Stimulated activated memory B cell treated with anti-CD40 and anti-IgM and Interleukin-4, amounts not matched to agents 10 μg/mL and 1 μg/mL and 100 μg/mL, for 72 hours (primary cell): ENCODE results near the gene SDC3.

Source experiments
- ATAC-seq: fragments of 150-1000 bp; cut with Tn5 transposase; 2 replicates; pipeline ENCODE4 v1.10.0; 2021
- H3K27ac Mint-ChIP-seq: one replicate; pipeline ENCODE4 v1.8.0; 2022; ENCODE audit warnings: mild to moderate bottlenecking, mixed read lengths
- H3K27me3 Mint-ChIP-seq: one replicate; pipeline ENCODE4 v1.8.0; 2022; ENCODE audit warnings: mixed read lengths
- H3K36me3 Mint-ChIP-seq: one replicate; pipeline ENCODE4 v1.8.0; 2022; ENCODE audit warnings: mixed read lengths
- H3K4me1 Mint-ChIP-seq: one replicate; pipeline ENCODE4 v1.8.0; 2022; ENCODE audit warnings: mixed read lengths
- H3K4me3 Mint-ChIP-seq: one replicate; pipeline ENCODE4 v1.8.0; 2022; ENCODE audit warnings: mild to moderate bottlenecking, moderate library complexity, mixed read lengths
- H3K9me3 Mint-ChIP-seq: one replicate; pipeline ENCODE4 v1.8.0; 2022; ENCODE audit warnings: mixed read lengths

SDC3 gene

DNA sequence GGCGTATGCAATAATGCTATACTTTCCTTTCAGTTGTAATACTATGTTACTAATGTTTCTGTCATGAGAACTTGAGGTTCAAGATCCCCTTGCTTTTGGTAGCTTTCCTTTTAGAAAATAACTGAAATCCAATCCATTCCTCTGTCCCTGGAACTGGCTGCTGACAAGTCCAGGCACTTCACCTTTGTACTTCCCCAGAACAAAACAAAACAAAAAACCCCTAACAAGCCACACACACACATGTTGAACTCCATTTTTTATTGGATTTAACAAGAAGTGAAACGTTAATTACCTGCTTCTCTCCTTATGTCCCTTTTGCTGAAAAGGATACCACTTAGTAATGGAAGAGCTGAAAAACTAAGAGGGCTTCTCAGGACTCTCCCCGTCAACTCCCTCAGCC is 26.1 kb upstream of the SDC3 start:
- Mint-ChIP-seq H3K27ac (peak overlapping the region; percentile 29), H3K4me1 (peaks cover 36% of the 10 kb centered on the region), H3K36me3 (peaks cover 45% of the 10 kb centered on the region), H3K9me3 (no peaks in the 10 kb centered on the region), H3K4me3 (no peak overlapping the region), H3K27me3 (no peaks in the 10 kb centered on the region)
- ATAC-seq: no peak

DNA sequence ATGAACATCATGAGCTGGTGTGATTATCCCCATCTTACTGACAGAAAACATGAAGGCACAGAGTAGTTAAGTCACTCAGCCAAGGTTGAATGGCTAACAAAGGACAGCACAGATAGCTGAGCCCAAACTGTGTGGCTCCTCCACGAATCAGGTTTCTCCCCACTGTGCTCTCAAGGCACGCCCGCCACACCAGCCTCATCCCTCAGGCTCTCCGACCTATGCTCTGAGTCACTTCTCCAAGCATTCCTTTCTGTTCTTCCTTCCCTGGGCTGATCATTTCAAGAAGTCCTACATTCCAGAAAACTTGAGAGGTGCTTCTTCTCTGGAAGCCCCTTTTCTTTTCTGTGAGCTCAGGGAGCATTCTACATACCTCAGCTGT is 25.3 kb upstream of the SDC3 start:
- H3K9me3 Mint-ChIP-seq: no peaks in the 10 kb centered on the region
- no peak overlapping the region for H3K4me3 Mint-ChIP-seq
- H3K36me3 Mint-ChIP-seq: peaks cover 38% of the 10 kb centered on the region
- ATAC-seq: no peak
- peaks cover 36% of the 10 kb centered on the region for H3K4me1 Mint-ChIP-seq
- peak overlapping the region; percentile 29 for H3K27ac Mint-ChIP-seq
- no peaks in the 10 kb centered on the region for H3K27me3 Mint-ChIP-seq

DNA sequence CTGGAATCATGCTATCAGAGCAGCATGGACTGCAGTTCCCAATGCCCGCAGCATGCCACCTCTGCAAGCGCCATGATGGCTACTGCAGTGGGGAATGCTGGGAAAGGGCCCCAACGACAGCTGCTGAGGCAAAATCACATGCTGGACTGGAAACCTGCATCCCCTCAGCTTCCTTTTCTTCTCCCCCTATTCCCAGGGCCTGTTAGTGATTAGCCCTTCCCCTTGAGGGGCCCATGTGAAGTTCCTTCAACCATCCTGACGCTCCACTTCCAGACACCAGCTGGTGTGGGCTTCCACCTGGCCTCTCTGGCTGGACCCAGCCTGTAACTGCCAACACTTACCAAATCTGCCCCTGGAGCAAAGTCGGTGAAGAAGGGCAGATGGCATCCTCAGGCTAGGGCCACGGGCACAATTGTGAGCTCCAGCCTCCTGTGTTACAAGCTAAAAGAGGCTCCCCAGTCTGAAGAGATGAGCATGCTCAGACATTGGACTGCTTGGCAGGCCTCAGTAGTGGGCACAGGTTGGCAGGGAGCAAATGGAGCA is 22.1 kb upstream of the SDC3 start:
- H3K9me3 Mint-ChIP-seq: no peaks in the 10 kb centered on the region
- no peaks in the 10 kb centered on the region for H3K27me3 Mint-ChIP-seq
- H3K4me3 Mint-ChIP-seq: no peak overlapping the region
- no peak for ATAC-seq
- peaks cover 27% of the 10 kb centered on the region for H3K4me1 Mint-ChIP-seq
- peaks cover 19% of the 10 kb centered on the region for H3K36me3 Mint-ChIP-seq
- H3K27ac Mint-ChIP-seq: no peak overlapping the region

- peaks cover 22% of the 10 kb centered on the region for H3K4me1 Mint-ChIP-seq
- H3K27ac Mint-ChIP-seq: no peak overlapping the region
- H3K9me3 Mint-ChIP-seq: no peaks in the 10 kb centered on the region
- H3K4me3 Mint-ChIP-seq: no peak overlapping the region
- no peaks in the 10 kb centered on the region for H3K27me3 Mint-ChIP-seq
- no peak for ATAC-seq
- peaks cover 14% of the 10 kb centered on the region for H3K36me3 Mint-ChIP-seq
Measured at GRCh38 chr1:30929944-30930525, 21.5 kb upstream of the SDC3 start.

DNA sequence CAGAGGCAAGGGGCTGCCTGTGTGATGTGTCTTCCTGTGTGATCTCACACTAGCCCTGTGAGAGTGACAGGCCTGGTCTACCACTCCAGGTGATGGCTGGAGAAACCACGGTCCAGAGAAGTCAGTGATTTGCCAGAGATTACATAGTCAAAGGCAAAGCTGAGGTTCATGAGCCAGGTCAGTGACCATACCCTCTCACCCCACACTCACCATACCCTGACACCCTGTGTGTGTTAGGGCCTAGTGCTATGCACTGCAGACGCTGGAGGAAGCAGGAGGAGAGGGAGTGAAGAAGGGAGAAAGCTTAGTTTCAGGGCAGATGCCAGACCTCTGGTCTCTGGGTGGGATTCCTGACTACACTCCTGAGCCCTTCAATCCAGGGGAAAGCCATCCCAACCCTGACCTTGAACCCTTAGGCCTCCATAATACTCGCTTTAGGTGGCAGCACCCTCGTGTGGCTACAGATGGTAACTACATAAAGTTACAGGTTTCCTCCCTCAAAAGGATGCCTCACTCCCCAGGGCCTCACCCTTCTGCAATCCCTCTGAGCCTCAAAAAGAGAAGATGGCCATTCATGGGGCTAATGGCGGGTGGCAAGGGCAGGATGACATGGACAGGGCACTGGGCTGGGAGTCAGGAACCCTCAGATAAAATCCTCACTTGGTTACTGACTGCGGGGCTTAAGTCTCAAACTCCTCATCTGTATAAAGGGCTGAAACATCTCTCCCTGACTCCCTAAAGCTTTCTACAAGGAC is 20.8 kb upstream of the SDC3 start:
- no peak overlapping the region for H3K27ac Mint-ChIP-seq

DNA sequence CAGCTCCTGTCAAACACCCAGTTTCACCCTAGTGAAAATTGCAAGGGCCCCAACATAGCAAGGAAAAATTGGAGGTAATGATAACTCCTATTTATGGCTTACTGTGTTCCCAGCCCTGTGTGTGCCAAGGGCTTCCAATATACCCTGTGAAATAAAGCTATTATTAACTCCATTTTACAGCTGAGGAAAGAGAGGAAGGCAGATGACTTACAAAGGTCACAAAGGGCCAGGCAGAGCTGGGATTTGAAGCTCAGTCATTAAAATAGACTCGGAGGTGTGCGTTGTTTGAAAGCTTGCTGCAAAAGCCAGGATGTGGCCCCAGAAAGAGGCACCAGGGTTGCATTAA is 20.2 kb upstream of the SDC3 start:
- no peak for ATAC-seq
- peaks cover 9% of the 10 kb centered on the region for H3K4me1 Mint-ChIP-seq
- H3K36me3 Mint-ChIP-seq: peaks cover 7% of the 10 kb centered on the region
- H3K27me3 Mint-ChIP-seq: no peaks in the 10 kb centered on the region
- no peaks in the 10 kb centered on the region for H3K9me3 Mint-ChIP-seq
- no peak overlapping the region for H3K4me3 Mint-ChIP-seq
- no peak overlapping the region for H3K27ac Mint-ChIP-seq

More for the DNA sequence above, 20.8 kb upstream of the SDC3 start:
- Mint-ChIP-seq H3K4me1 (peaks cover 15% of the 10 kb centered on the region), H3K27me3 (no peaks in the 10 kb centered on the region), H3K36me3 (peaks cover 7% of the 10 kb centered on the region), H3K4me3 (no peak overlapping the region), H3K9me3 (no peaks in the 10 kb centered on the region)
- ATAC-seq: peak; percentile 61

DNA sequence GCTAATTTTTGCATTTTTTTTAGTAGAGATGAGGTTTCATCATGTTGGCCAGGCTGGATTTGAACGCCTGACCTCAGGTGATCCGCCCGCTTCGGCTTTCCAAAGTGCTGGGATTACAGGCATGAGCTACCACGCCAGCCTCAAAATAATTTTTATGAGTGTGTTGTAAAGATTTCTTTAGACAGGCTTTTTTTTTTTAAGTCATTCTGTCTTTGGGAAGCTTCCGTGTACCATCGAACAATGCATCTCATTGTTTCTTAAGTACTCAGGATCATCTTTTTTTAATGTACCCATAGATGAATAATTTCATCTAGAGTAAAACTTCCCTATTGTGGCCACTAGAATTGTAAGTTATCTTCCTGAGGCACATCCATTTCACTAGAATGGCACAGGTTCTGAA is 19.6 kb upstream of the SDC3 start:
- Mint-ChIP-seq H3K36me3 (peaks cover 7% of the 10 kb centered on the region), H3K4me1 (peaks cover 3% of the 10 kb centered on the region), H3K27ac (no peak overlapping the region), H3K4me3 (no peak overlapping the region), H3K9me3 (no peaks in the 10 kb centered on the region), H3K27me3 (no peaks in the 10 kb centered on the region)
- no peak for ATAC-seq

DNA sequence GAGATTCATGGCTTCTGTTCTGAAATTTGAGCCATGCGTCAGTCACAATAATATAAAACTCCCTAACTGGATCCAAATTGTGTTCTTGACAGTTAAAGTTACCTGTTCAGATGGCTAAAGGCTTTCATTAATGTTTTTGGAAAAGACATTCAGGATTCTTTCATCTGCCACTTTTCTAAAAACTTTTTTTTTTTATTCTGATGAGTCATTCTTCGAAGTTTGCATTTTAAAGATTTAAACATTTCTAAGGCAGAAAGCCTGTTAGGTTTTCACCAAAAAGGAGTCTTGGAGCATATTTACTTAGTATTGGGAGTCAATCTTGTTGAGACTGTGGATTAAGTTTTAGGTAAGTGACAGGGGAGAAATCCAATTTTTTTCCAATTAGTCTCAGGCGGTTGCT is 18.9 kb upstream of the SDC3 start:
- H3K27me3 Mint-ChIP-seq: no peaks in the 10 kb centered on the region

GRCh38 chr1:30923597-30923996 is 15.0 kb upstream of the SDC3 start:
- no peaks in the 10 kb centered on the region for H3K9me3 Mint-ChIP-seq
- no peak for ATAC-seq
- H3K27me3 Mint-ChIP-seq: no peaks in the 10 kb centered on the region
- H3K27ac Mint-ChIP-seq: no peak overlapping the region
- no peaks in the 10 kb centered on the region for H3K4me1 Mint-ChIP-seq
- no peaks in the 10 kb centered on the region for H3K36me3 Mint-ChIP-seq
- H3K4me3 Mint-ChIP-seq: no peak overlapping the region

More for the DNA sequence above, 18.9 kb upstream of the SDC3 start:
- Mint-ChIP-seq H3K4me3 (no peak overlapping the region), H3K36me3 (peaks cover 7% of the 10 kb centered on the region), H3K9me3 (no peaks in the 10 kb centered on the region), H3K27ac (no peak overlapping the region), H3K4me1 (no peaks in the 10 kb centered on the region)
- no peak for ATAC-seq

- no peaks in the 10 kb centered on the region for H3K9me3 Mint-ChIP-seq
- no peak overlapping the region for H3K27ac Mint-ChIP-seq
- no peak for ATAC-seq
- no peaks in the 10 kb centered on the region for H3K4me1 Mint-ChIP-seq
- no peaks in the 10 kb centered on the region for H3K36me3 Mint-ChIP-seq
- no peaks in the 10 kb centered on the region for H3K27me3 Mint-ChIP-seq
- no peak overlapping the region for H3K4me3 Mint-ChIP-seq
Measured at GRCh38 chr1:30920827-30921226, 12.3 kb upstream of the SDC3 start.

- ATAC-seq: no peak
- Mint-ChIP-seq H3K36me3 (no peaks in the 10 kb centered on the region), H3K4me1 (no peaks in the 10 kb centered on the region), H3K27me3 (no peaks in the 10 kb centered on the region), H3K9me3 (no peaks in the 10 kb centered on the region), H3K27ac (no peak overlapping the region), H3K4me3 (no peak overlapping the region)
Measured at GRCh38 chr1:30919025-30919881, 10.7 kb upstream of the SDC3 start.

DNA sequence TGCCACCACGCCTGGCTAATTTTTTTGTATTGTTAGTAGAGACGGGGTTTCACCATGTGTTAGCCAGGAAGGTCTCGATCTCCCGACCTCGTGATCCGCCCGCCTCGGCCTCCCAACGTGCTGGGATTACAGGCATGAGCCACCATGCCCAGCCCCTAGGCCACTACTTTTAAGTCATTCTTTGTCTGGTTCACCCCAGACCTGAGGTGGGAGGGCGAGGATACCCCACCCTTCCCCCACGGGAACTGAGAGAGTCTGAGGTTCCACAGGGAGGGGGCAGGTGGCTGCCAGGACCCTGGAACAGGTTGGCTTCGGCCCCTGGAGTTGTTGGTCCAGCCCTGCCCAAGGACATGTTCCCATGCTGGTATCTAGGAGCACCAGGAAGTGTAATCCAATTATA is 7.7 kb upstream of the SDC3 start:
- no peak overlapping the region for H3K4me3 Mint-ChIP-seq
- H3K27me3 Mint-ChIP-seq: peaks cover 10% of the 10 kb centered on the region
- H3K4me1 Mint-ChIP-seq: peaks cover 7% of the 10 kb centered on the region
- no peak for ATAC-seq
- no peak overlapping the region for H3K27ac Mint-ChIP-seq
- H3K36me3 Mint-ChIP-seq: no peaks in the 10 kb centered on the region
- H3K9me3 Mint-ChIP-seq: no peaks in the 10 kb centered on the region

DNA sequence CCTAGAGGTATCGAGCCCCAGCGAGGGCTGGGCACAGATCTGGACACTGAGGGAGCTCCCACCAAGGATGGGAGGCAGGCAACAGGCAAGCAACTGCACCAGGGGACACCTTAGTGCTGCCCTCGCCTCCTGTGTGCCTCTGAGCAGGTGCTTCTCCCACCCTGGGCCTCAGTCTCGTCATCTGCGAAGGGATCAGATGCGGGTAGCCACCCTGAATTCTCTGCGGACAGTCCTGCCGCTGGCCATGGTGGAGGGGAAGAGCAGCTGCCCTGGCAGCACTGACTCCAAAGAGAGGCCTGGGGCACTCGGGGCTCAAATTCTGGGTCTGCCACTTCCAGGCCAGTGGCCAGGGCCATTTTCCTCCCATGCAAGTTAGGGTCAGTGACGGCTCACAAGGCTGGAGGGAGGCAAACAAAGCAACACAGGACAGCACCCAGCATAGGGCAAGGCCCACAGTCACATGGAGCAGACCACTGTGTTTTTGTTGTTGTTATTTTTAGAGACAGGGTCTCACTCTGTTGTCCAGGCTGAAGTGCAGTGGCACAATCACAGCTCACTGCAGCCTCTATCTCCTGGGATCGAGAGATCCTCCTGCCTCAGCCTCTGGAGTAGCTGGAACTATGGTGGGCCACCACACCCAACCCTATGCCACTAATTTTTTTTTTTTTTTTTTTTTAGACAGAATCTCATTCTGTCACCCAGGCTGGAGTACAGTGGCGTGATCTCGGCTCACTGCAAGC is 7.1 kb upstream of the SDC3 start:
- Mint-ChIP-seq H3K4me3 (no peak overlapping the region), H3K27ac (no peak overlapping the region), H3K36me3 (no peaks in the 10 kb centered on the region), H3K9me3 (no peaks in the 10 kb centered on the region), H3K27me3 (peaks cover 14% of the 10 kb centered on the region), H3K4me1 (peaks cover 14% of the 10 kb centered on the region)
- ATAC-seq: no peak

DNA sequence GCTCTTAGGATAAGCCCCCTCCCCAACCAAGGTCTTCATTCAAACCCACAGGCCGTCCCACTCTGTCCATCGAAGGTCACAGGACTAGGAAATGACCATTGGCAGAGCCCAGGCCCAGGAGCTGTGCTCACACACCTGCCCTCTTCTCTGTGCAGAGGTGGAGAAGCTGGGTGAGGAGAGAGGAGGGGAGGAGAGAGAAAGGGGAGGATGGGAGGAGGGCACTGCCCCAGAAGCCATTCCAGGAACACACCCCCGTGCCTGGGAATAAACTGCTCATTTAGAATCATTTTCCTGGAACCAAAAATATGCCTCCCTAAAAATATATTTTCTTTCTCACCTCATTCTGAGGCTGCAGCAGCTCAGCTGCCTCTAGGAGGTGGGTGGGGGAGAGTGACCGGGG is 6.4 kb upstream of the SDC3 start:
- Mint-ChIP-seq H3K36me3 (no peaks in the 10 kb centered on the region), H3K4me3 (no peak overlapping the region), H3K9me3 (no peaks in the 10 kb centered on the region), H3K4me1 (peaks cover 21% of the 10 kb centered on the region), H3K27me3 (peaks cover 22% of the 10 kb centered on the region), H3K27ac (no peak overlapping the region)
- no peak for ATAC-seq

GRCh38 chr1:30914587-30914922 is 6.0 kb upstream of the SDC3 start:
- peaks cover 25% of the 10 kb centered on the region for H3K27me3 Mint-ChIP-seq
- H3K9me3 Mint-ChIP-seq: no peaks in the 10 kb centered on the region
- H3K4me3 Mint-ChIP-seq: no peak overlapping the region
- H3K27ac Mint-ChIP-seq: no peak overlapping the region
- ATAC-seq: no peak
- peaks cover 25% of the 10 kb centered on the region for H3K4me1 Mint-ChIP-seq
- H3K36me3 Mint-ChIP-seq: no peaks in the 10 kb centered on the region
